ENCODE data around the gene ADAMTS19. TPM values are rescaled to one million over a fixed set of nuclear protein-coding genes. Genes with fewer than 3 reads are reported as not detected.
A peak's percentile ranks its signal among the peaks of the same experiment; 100 is the strongest.

Gene ADAMTS19
- total and polyA plus RNA-seq, 2 of the 8 experiments (the other 6 are each of a cell fraction or from before 2014, with no cell fraction given): 17.3 to 28.8 TPM

- Histone ChIP-seq H2BK12ac (ENCODE audit: low read depth, low read length) (no peak overlapping the region), H3K4ac (replicated peaks; ENCODE audit: insufficient read length, low read depth, low read length) (no peak overlapping the region), H3K27ac (ENCODE audit: low read depth, low read length) (no peak overlapping the region), H3K9me3 (ENCODE audit: insufficient read depth in 2 of 2, low read depth in 1 of 2, low read length in 1 of 2) (no peaks in the 10 kb centered on the region), H3K14ac (ENCODE audit: insufficient read length) (no peak overlapping the region), H3K56ac (replicated peaks; ENCODE audit: insufficient read length, low read depth, low read length) (no peak overlapping the region), H2AK5ac (ENCODE audit: low read depth, low read length) (no peak overlapping the region), H2AFZ (ENCODE audit: low read length) (peak overlapping the region; percentile 82; the same call in 1 of the 2 replicates), H4K8ac (ENCODE audit: extremely low read depth, insufficient read depth, low read length) (no peak overlapping the region), H2BK5ac (ENCODE audit: low read depth, low read length) (no peak overlapping the region), H4K20me1 (replicated peaks in 1 of 2; ENCODE audit: control insufficient read depth in 1 of 2, insufficient read depth in 2 of 2, low read length in 2 of 2) (no peaks in the 10 kb centered on the region), H3K23ac (ENCODE audit: insufficient read length) (no peak overlapping the region), H3K9ac (replicated peaks in 1 of 4; ENCODE audit: extremely low read depth in 1 of 4, low read depth in 3 of 4, low read length in 3 of 4) (no peak overlapping the region), H3K4me3 (ENCODE audit: extremely low read depth in 1 of 4, insufficient read depth in 2 of 4, low read depth in 3 of 4, low read length in 4 of 4) (no peak overlapping the region), H2BK15ac (ENCODE audit: low read length) (no peak overlapping the region), H3K79me2 (ENCODE audit: control insufficient read depth in 1 of 2, insufficient read depth in 2 of 2, low read length in 2 of 2) (no peaks in the 10 kb centered on the region), H3K36me3 (ENCODE audit: control insufficient read depth in 2 of 4, insufficient read depth in 4 of 4, low read length in 3 of 4) (no peaks in the 10 kb centered on the region), H3K79me1 (ENCODE audit: low read depth, low read length) (no peaks in the 10 kb centered on the region), H3K27me3 (replicated peaks in 1 of 4; ENCODE audit: control insufficient read depth in 3 of 4, extremely low read depth in 1 of 4, insufficient read depth in 3 of 4, low read length in 3 of 4) (no peaks in the 10 kb centered on the region; a peak in 1 of 7 replicates), H4K91ac (replicated peaks; ENCODE audit: insufficient read length, low read length) (no peak overlapping the region), H3K23me2 (ENCODE audit: low read depth, low read length) (no peaks in the 10 kb centered on the region), H3K4me1 (replicated peaks in 1 of 4; ENCODE audit: control insufficient read depth in 3 of 4, insufficient read depth in 4 of 4, low read length in 3 of 4) (peaks cover 0 to 7% (median 0%) of the 10 kb centered on the region in 4 experiments; a peak in 2 of 7 replicates), H2BK120ac (replicated peaks; ENCODE audit: low read depth, low read length) (no peak overlapping the region), H3K4me2 (ENCODE audit: insufficient read depth in 1 of 2, low read depth in 2 of 2, low read length in 2 of 2) (no peak overlapping the region), H4K5ac (ENCODE audit: insufficient read length, low read depth, low read length) (no peak overlapping the region), H2BK20ac (ENCODE audit: low read length) (no peak overlapping the region), H3K18ac (ENCODE audit: extremely low read depth, low read length) (no peak overlapping the region)
- ChIA-PET CTCF (ENCODE audit: partially characterized antibody) (interaction anchor here (0.7 to 13.7 kb wide), 27 partner anchors 8 to 1238 kb away, joined by 3 to 290 read pairs (median 4); partner anchors contain the start of genes CHSY3 and MINAR2), POLR2A (ENCODE audit: partially characterized antibody) (interaction anchor here (0.6 kb wide), 1 partner anchor 865 kb away, joined by 3 read pairs; no protein-coding TSS in a partner anchor)
- DNase-seq (ENCODE audit: low read depth in 1 of 2, low spot score in 2 of 2) (no peak), FAIRE-seq (no peak)
- WGBS, 2 experiments (ENCODE audit: extremely low coverage in 1 of 2, insufficient coverage in 1 of 2, insufficient read length in 1 of 2, insufficient replicate concordance in 2 of 2, low coverage in 1 of 2, low lambda C conversion rate in 2 of 2, missing lambda C conversion rate in 1 of 2): 92% methylated on average over 6 of the region's 6 CpGs; no CpG with 5 or more reads in 1 of the 2 experiments
- no peak for TF ChIP-seq MAX (IDR thresholded peaks at IDR 0.05)
- no peak for TF ChIP-seq USF2 (IDR thresholded peaks at IDR 0.05; ENCODE audit: low read length)
- TF ChIP-seq TEAD4 (IDR thresholded peaks at IDR 0.05; ENCODE audit: low read depth, low read length): 0 out of 2 replicates have a peak, but pooled peaks have one; percentile 17
- no peak for TF ChIP-seq SIX5 (IDR thresholded peaks at IDR 0.05; ENCODE audit: low read depth, low read length)
- no peak for TF ChIP-seq EGR1 (IDR thresholded peaks at IDR 0.05; ENCODE audit: borderline replicate concordance, low read depth, low read length)
- no peak for TF ChIP-seq GTF2F1 (IDR thresholded peaks at IDR 0.05; ENCODE audit: borderline replicate concordance, low read depth, low read length)
- TF ChIP-seq, protein P1, sequence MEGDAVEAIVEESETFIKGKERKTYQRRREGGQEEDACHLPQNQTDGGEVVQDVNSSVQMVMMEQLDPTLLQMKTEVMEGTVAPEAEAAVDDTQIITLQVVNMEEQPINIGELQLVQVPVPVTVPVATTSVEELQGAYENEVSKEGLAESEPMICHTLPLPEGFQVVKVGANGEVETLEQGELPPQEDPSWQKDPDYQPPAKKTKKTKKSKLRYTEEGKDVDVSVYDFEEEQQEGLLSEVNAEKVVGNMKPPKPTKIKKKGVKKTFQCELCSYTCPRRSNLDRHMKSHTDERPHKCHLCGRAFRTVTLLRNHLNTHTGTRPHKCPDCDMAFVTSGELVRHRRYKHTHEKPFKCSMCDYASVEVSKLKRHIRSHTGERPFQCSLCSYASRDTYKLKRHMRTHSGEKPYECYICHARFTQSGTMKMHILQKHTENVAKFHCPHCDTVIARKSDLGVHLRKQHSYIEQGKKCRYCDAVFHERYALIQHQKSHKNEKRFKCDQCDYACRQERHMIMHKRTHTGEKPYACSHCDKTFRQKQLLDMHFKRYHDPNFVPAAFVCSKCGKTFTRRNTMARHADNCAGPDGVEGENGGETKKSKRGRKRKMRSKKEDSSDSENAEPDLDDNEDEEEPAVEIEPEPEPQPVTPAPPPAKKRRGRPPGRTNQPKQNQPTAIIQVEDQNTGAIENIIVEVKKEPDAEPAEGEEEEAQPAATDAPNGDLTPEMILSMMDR (IDR thresholded peaks at IDR 0.05; ENCODE audit: control extremely low read depth in 1 of 3, insufficient read depth in 1 of 3, low read depth in 1 of 3, low read length in 3 of 3): no peak
- TF ChIP-seq RBBP5 (IDR thresholded peaks at IDR 0.05; ENCODE audit: borderline replicate concordance, low read depth, low read length): no peak
Measured at GRCh38 chr5:129768735-129769134, 308.6 kb downstream of the ADAMTS19 start.
